Stomach (tissue), 4 donors: ENCODE data around the gene SESN2.

Experiments
- POLR2A ChIP-seq, 4 donors: fragments of 450-650 bp; IDR thresholded peaks; one replicate each; pipeline ENCODE4 v1.6.1; 2016; ENCODE audit warnings: antibody characterized with exemption in 4 of 4, control low read depth in 2 of 4, mild to moderate bottlenecking in 1 of 4, moderate library complexity in 1 of 4
- POLR2AphosphoS5 ChIP-seq, 3 donors: sonication (generic); formaldehyde crosslinking; IDR thresholded peaks; one replicate each; pipeline ENCODE4 v1.6.1; 2016; ENCODE audit warnings: antibody characterized with exemption in 3 of 3
- TF ChIP-seq, protein P1 (sequence below), 7 experiments: fragments of 450-650 bp in 4 of 7; fragments of 200-600 bp in 3 of 7; sonication (generic) in 3 of 7; IDR thresholded peaks; one replicate each; pipeline ENCODE4 v1.5.1; 2016 to 2019; ENCODE audit warnings: antibody characterized with exemption in 7 of 7, control low read depth in 2 of 7, mild to moderate bottlenecking in 1 of 7

DNA sequence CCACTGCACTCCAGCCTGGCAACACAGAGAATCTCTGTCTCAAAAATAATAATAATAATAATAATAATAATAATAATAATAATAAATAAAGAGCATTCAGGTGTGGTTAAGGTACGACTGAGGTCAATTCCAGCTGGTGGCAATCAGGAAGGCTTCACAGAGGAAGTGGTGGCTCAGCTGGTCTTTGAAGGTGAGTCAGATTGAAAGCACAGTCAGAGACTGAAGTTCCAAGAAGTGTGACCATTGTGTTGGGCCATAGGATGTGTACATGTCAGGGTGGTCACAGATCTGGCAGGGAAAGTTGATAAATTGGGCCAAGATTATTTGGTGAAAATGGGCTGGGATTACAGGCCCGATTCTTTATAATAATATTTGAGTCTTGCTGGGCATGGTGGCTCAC, 38.5 kb downstream of the SESN2 start:
- TF ChIP-seq, protein P1, sequence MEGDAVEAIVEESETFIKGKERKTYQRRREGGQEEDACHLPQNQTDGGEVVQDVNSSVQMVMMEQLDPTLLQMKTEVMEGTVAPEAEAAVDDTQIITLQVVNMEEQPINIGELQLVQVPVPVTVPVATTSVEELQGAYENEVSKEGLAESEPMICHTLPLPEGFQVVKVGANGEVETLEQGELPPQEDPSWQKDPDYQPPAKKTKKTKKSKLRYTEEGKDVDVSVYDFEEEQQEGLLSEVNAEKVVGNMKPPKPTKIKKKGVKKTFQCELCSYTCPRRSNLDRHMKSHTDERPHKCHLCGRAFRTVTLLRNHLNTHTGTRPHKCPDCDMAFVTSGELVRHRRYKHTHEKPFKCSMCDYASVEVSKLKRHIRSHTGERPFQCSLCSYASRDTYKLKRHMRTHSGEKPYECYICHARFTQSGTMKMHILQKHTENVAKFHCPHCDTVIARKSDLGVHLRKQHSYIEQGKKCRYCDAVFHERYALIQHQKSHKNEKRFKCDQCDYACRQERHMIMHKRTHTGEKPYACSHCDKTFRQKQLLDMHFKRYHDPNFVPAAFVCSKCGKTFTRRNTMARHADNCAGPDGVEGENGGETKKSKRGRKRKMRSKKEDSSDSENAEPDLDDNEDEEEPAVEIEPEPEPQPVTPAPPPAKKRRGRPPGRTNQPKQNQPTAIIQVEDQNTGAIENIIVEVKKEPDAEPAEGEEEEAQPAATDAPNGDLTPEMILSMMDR (IDR thresholded peaks at IDR 0.05) = no peak
- TF ChIP-seq POLR2A (IDR thresholded peaks at IDR 0.05) (no peak), POLR2AphosphoS5 (IDR thresholded peaks at IDR 0.05) (no peak)
